Glomerular visceral epithelial cell (primary cell): ENCODE measurements around the gene SNAI3.

Experiments
- DNase-seq: peaks from one replicate; pipeline ENCODE4 v3.0.0-alpha.2; 2016; ENCODE audit errors: extremely low spot score

SNAI3 gene

GRCh38 chr16:88721815-88722755 is 35.8 kb upstream of the SNAI3 start:
- no peak for DNase-seq

GRCh38 chr16:88721236-88721635 is 34.9 kb upstream of the SNAI3 start:
- no peak for DNase-seq

- DNase-seq, result no peak
Observed at GRCh38 chr16:88720396-88720970, 34.2 kb upstream of the SNAI3 start.

- no peak for DNase-seq
Observed at GRCh38 chr16:88719933-88720296, 33.6 kb upstream of the SNAI3 start.

- no peak for DNase-seq
Observed at GRCh38 chr16:88719267-88719932, 33.1 kb upstream of the SNAI3 start.

GRCh38 chr16:88718178-88718577 is 31.9 kb upstream of the SNAI3 start:
- no peak for DNase-seq

- DNase-seq, result no peak
Observed at GRCh38 chr16:88716601-88717001, 30.3 kb upstream of the SNAI3 start.

GRCh38 chr16:88716201-88716600 is 29.9 kb upstream of the SNAI3 start:
- no peak for DNase-seq

GRCh38 chr16:88715312-88716190 is 29.2 kb upstream of the SNAI3 start:
- DNase-seq, result no peak

- no peak for DNase-seq
Observed at GRCh38 chr16:88714420-88715302, 28.4 kb upstream of the SNAI3 start.

- peak; percentile 44 for DNase-seq
Observed at GRCh38 chr16:88713568-88714419, 27.5 kb upstream of the SNAI3 start.

GRCh38 chr16:88713054-88713453 is 26.7 kb upstream of the SNAI3 start:
- no peak for DNase-seq

GRCh38 chr16:88712362-88712979 is 26.2 kb upstream of the SNAI3 start:
- no peak for DNase-seq

GRCh38 chr16:88711750-88712340 is 25.5 kb upstream of the SNAI3 start:
- DNase-seq, result no peak

- no peak for DNase-seq
Observed at GRCh38 chr16:88710556-88710955, 24.2 kb upstream of the SNAI3 start.

GRCh38 chr16:88706965-88707826 is 20.9 kb upstream of the SNAI3 start:
- no peak for DNase-seq

- DNase-seq, result peak; percentile 78
Observed at GRCh38 chr16:88706229-88706964, 20.1 kb upstream of the SNAI3 start, which contains the start of the genes CTU2 and RNF166. Gene CTU2, plus strand, starts transcription at chr16:88706503. Its CDS starts 28 bp downstream, at chr16:88706531. Gene RNF166, minus strand, starts transcription at chr16:88706408. Its CDS starts 83 bp downstream, at chr16:88706325.
